ENCODE measurements around the gene POLR2F. TPM values are rescaled to one million over a fixed set of nuclear protein-coding genes. Genes with fewer than 3 reads are reported as not detected.

POLR2F gene
- total RNA-seq, 1 experiment from 2014 or later, result 138 TPM

GRCh38 chr22:37968452-37969251, 15.2 kb downstream of the POLR2F start:
- no peak for DNase-seq (ENCODE audit: low spot score)
- Mint-ChIP-seq H3K36me3 (peaks cover 32% of the 10 kb centered on the region), H3K9me3 (peaks cover 5% of the 10 kb centered on the region; the same call in 1 of the 2 replicates), H3K4me3 (no peak overlapping the region), H3K27me3 (ENCODE audit: low read depth) (no peaks in the 10 kb centered on the region), H3K4me1 (peaks cover 25% of the 10 kb centered on the region), H3K27ac (no peak overlapping the region)
- ChIA-PET CTCF (interaction anchor here (1.5 kb wide), 2 partner anchors 35 to 84 kb away, joined by 3 to 4 read pairs; no protein-coding TSS in a partner anchor), POLR2A (no interaction called here)
- no peak for ATAC-seq
- TF ChIP-seq, protein P1, sequence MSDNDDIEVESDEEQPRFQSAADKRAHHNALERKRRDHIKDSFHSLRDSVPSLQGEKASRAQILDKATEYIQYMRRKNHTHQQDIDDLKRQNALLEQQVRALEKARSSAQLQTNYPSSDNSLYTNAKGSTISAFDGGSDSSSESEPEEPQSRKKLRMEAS (CRISPR knock-in tag; IDR thresholded peaks at IDR 0.05), result no peak
- TF ChIP-seq TCF7 (CRISPR knock-in tag; IDR thresholded peaks at IDR 0.05; ENCODE audit: low read depth), result no peak
- no peak for TF ChIP-seq ZNF138 (CRISPR knock-in tag; conservative IDR thresholded peaks at IDR 0.05)
- TF ChIP-seq ZNF263 (CRISPR knock-in tag; IDR thresholded peaks at IDR 0.05; ENCODE audit: low read depth), result no peak
- TF ChIP-seq FOXK1 (CRISPR knock-in tag; IDR thresholded peaks at IDR 0.05), result no peak
- TF ChIP-seq TP53 (CRISPR knock-in tag; IDR thresholded peaks at IDR 0.05), result no peak
- TF ChIP-seq, protein P2, sequence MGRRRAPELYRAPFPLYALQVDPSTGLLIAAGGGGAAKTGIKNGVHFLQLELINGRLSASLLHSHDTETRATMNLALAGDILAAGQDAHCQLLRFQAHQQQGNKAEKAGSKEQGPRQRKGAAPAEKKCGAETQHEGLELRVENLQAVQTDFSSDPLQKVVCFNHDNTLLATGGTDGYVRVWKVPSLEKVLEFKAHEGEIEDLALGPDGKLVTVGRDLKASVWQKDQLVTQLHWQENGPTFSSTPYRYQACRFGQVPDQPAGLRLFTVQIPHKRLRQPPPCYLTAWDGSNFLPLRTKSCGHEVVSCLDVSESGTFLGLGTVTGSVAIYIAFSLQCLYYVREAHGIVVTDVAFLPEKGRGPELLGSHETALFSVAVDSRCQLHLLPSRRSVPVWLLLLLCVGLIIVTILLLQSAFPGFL (CRISPR knock-in tag; IDR thresholded peaks at IDR 0.05; ENCODE audit: borderline replicate concordance), result no peak
- TF ChIP-seq CREM (CRISPR knock-in tag; IDR thresholded peaks at IDR 0.05), result no peak
- TF ChIP-seq ELF4 (CRISPR knock-in tag; IDR thresholded peaks at IDR 0.05; ENCODE audit: low read depth), result no peak
- TF ChIP-seq CTCF (IDR thresholded peaks at IDR 0.05), result no peak
- no peak for TF ChIP-seq ZBTB21 (CRISPR knock-in tag; IDR thresholded peaks at IDR 0.05; ENCODE audit: borderline replicate concordance)
- TF ChIP-seq GABPB1 (CRISPR knock-in tag; IDR thresholded peaks at IDR 0.05), result no peak
- TF ChIP-seq NR2C2 (CRISPR knock-in tag; IDR thresholded peaks at IDR 0.05), result no peak
- TF ChIP-seq, protein P3, sequence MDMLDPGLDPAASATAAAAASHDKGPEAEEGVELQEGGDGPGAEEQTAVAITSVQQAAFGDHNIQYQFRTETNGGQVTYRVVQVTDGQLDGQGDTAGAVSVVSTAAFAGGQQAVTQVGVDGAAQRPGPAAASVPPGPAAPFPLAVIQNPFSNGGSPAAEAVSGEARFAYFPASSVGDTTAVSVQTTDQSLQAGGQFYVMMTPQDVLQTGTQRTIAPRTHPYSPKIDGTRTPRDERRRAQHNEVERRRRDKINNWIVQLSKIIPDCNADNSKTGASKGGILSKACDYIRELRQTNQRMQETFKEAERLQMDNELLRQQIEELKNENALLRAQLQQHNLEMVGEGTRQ (CRISPR knock-in tag; IDR thresholded peaks at IDR 0.05), result no peak
- TF ChIP-seq ZBTB43 (CRISPR knock-in tag; IDR thresholded peaks at IDR 0.05), result no peak
- TF ChIP-seq, protein P4, sequence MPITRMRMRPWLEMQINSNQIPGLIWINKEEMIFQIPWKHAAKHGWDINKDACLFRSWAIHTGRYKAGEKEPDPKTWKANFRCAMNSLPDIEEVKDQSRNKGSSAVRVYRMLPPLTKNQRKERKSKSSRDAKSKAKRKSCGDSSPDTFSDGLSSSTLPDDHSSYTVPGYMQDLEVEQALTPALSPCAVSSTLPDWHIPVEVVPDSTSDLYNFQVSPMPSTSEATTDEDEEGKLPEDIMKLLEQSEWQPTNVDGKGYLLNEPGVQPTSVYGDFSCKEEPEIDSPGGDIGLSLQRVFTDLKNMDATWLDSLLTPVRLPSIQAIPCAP (CRISPR knock-in tag; IDR thresholded peaks at IDR 0.05), result no peak

DNA sequence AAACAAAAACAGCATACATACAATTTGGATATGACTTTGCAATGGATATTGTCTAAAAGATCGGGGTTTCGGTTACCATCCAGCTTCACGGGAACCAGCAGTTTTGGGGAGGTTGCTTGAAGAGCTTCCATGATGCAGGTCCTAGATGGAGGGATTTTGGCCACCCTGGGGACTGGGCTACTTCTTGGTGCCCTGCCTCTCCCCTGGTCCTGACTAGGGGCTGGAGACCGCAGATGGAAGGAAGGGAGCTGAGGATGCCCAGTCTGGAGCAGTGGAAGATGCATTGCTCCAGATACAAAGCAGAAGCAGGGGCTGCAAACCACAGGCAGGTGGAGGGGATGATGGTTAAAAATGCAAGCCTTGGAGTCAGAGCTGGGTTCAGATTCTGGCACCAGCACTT, 17.4 kb downstream of the POLR2F start:
- H3K4me1 Mint-ChIP-seq, result peaks cover 25% of the 10 kb centered on the region
- POLR2A ChIA-PET, result interaction anchor here (1.2 to 1.6 kb wide), 2 partner anchors 63 to 153 kb away, joined by 3 to 5 read pairs; no protein-coding TSS in a partner anchor
- TF ChIP-seq HMGA2 (CRISPR knock-in tag; IDR thresholded peaks at IDR 0.05), result no peak
- TF ChIP-seq TCF7 (CRISPR knock-in tag; IDR thresholded peaks at IDR 0.05; ENCODE audit: low read depth), result no peak
- TF ChIP-seq ZBTB43 (CRISPR knock-in tag; IDR thresholded peaks at IDR 0.05), result no peak
- no peak for TF ChIP-seq SMAD3 (CRISPR knock-in tag; IDR thresholded peaks at IDR 0.05; ENCODE audit: borderline replicate concordance)
- TF ChIP-seq, protein P3 (CRISPR knock-in tag; IDR thresholded peaks at IDR 0.05), result no peak
- TF ChIP-seq GRHL2 (CRISPR knock-in tag; IDR thresholded peaks at IDR 0.05; ENCODE audit: insufficient replicate concordance, severe bottlenecking), result no peak
- no peak for TF ChIP-seq ZNF263 (CRISPR knock-in tag; IDR thresholded peaks at IDR 0.05; ENCODE audit: low read depth)
- TF ChIP-seq, protein P5, sequence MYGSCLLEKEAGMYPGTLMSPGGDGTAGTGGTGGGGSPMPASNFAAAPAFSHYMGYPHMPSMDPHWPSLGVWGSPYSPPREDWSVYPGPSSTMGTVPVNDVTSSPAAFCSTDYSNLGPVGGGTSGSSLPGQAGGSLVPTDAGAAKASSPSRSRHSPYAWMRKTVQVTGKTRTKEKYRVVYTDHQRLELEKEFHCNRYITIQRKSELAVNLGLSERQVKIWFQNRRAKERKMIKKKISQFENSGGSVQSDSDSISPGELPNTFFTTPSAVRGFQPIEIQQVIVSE (CRISPR knock-in tag; IDR thresholded peaks at IDR 0.05; ENCODE audit: borderline replicate concordance), result no peak
- TF ChIP-seq IRF2 (CRISPR knock-in tag; IDR thresholded peaks at IDR 0.05; ENCODE audit: borderline replicate concordance, low read depth), result no peak
- TF ChIP-seq, protein P2 (CRISPR knock-in tag; IDR thresholded peaks at IDR 0.05; ENCODE audit: borderline replicate concordance), result no peak

More for the DNA sequence above, 17.4 kb downstream of the POLR2F start:
- H3K27me3 Mint-ChIP-seq (ENCODE audit: low read depth), result no peaks in the 10 kb centered on the region
- no peak overlapping the region for H3K27ac Mint-ChIP-seq
- peaks cover 5% of the 10 kb centered on the region; the same call in 1 of the 2 replicates for H3K9me3 Mint-ChIP-seq
- ATAC-seq (no peak), DNase-seq (ENCODE audit: low spot score) (no peak)
- H3K36me3 Mint-ChIP-seq, result peaks cover 36% of the 10 kb centered on the region
- 0 out of 2 replicates have a peak overlapping the region, but pooled peaks have one; percentile 40 for H3K4me3 Mint-ChIP-seq
- CTCF ChIA-PET, result interaction anchor here (0.8 to 3.8 kb wide), 7 partner anchors 12 to 107 kb away, joined by 3 to 25 read pairs (median 5); partner anchors contain the start of gene MICALL1

Data from WTC11 (cell line).